HCT116 (cell line): ENCODE results near the gene TBC1D14. TPM values are rescaled to one million over a fixed set of nuclear protein-coding genes. Genes with fewer than 3 reads are reported as not detected.

Experiments used
- ATAC-seq: fragments of 200-7000 bp; cut with Tn5 transposase; 2 replicates; pipeline ENCODE4 v1.9.1; 2020; ENCODE audit warnings: mild to moderate bottlenecking, moderate library complexity
- BruUV-seq: library from RNA; stranded (reverse); fragments of 400-500 nt; replicated peaks from 2 replicates; lab custom pipeline; 2021; lab: Mats Ljungman, UMichigan
- CTCF ChIA-PET: fragments of 300-600 bp; sonication (Branson Sonifier 250); formaldehyde crosslinking; loops from one replicate; lab custom pipeline; 2021; ENCODE audit warnings: antibody characterized with exemption; lab: Charles Lee
- POLR2A ChIA-PET: fragments of 300-600, 350-600 bp; sonication (Branson Sonifier 250); formaldehyde crosslinking; loops from one replicate; lab custom pipeline; 2021; ENCODE audit warnings: antibody characterized with exemption; lab: Charles Lee
- RAD21 ChIA-PET, 2 experiments: fragments of 300-600 bp; sonication (Branson Sonifier 250); formaldehyde crosslinking; loops; one replicate each; lab custom pipeline; 2023; ENCODE audit warnings: low total read pairs in 2 of 2; ENCODE audit not compliant: uncharacterized antibody in 2 of 2, unreplicated experiment in 2 of 2, low non-redundant PET in 1 of 2; lab: Charles Lee
- DNase-seq: peaks from one replicate; pipeline ENCODE4 v3.0.0-alpha.2; 2010; ENCODE audit warnings: low read depth, low spot score
- H2AFZ ChIP-seq: fragments of 200-600 bp; shearing (Covaris generic), sonication (generic); 2 replicates; pipeline ENCODE4 v1.6.1; 2017; ENCODE audit warnings: low read depth, mixed run types, mixed read lengths, antibody characterized with exemption, low read length; ENCODE audit not compliant: poor library complexity, severe bottlenecking
- H3K27ac ChIP-seq: 2 replicates; pipeline ENCODE4 v1.5.1; 2012; ENCODE audit warnings: low read depth, low read length
- H3K27me3 ChIP-seq: fragments of 200-600 bp; sonication (generic); 2 replicates; pipeline ENCODE4 v1.6.1; 2016; ENCODE audit warnings: mixed run types, low read length, mixed read lengths; ENCODE audit not compliant: insufficient read depth
- H3K36me3 ChIP-seq, 2 experiments: fragments of 200-500 bp in 1 of 2; fragments of 200-600 bp in 1 of 2; sonication (Bioruptor generic) in 1 of 2; sonication (generic) in 1 of 2; 2 replicates each; pipeline versions ENCODE4 v1.5.1 to v1.6.1; 2014 to 2016; ENCODE audit warnings: low read length in 2 of 2, inconsistent platforms in 1 of 2, mixed read lengths in 1 of 2, mixed run types in 1 of 2; ENCODE audit not compliant: insufficient read depth in 2 of 2, control insufficient read depth in 1 of 2
- H3K4me1 ChIP-seq, 2 experiments: fragments of 200-600 bp in 1 of 2; sonication (generic) in 1 of 2; 2 replicates each; pipeline versions ENCODE4 v1.5.1 to v1.6.1; 2012 to 2017; ENCODE audit warnings: low read length in 2 of 2, inconsistent platforms in 1 of 2, mild to moderate bottlenecking in 1 of 2, mixed read lengths in 1 of 2, mixed run types in 1 of 2, moderate library complexity in 1 of 2; ENCODE audit not compliant: insufficient read depth in 2 of 2, control insufficient read depth in 1 of 2
- H3K4me2 ChIP-seq: fragments of 200-600 bp; sonication (generic); 2 replicates; pipeline ENCODE4 v1.6.1; 2017; ENCODE audit warnings: mixed run types, low read length, mixed read lengths
- H3K4me3 ChIP-seq, 2 experiments: fragments of 200-600 bp in 1 of 2; sonication (generic) in 1 of 2; replicated peaks in 1 of 2; 2 replicates each; pipeline ENCODE4 v1.5.1; 2011 to 2016; ENCODE audit warnings: low read length in 2 of 2, control low read depth in 1 of 2, low read depth in 1 of 2, mild to moderate bottlenecking in 1 of 2, mixed read lengths in 1 of 2, mixed run types in 1 of 2
- H3K79me2 ChIP-seq: fragments of 200-600 bp; sonication (generic); 2 replicates; pipeline ENCODE4 v1.6.1; 2017; ENCODE audit warnings: mild to moderate bottlenecking, mixed run types, low read length, moderate library complexity, mixed read lengths; ENCODE audit not compliant: insufficient read depth
- H3K9ac ChIP-seq: fragments of 200-600 bp; sonication (generic); 2 replicates; pipeline ENCODE4 v1.6.1; 2016; ENCODE audit warnings: low read length, mixed read lengths
- H3K9me2 ChIP-seq: fragments of 200-600 bp; sonication (generic), shearing (Covaris generic); 2 replicates; pipeline ENCODE4 v1.6.1; 2017; ENCODE audit warnings: mixed run types, mild to moderate bottlenecking, moderate library complexity; ENCODE audit not compliant: insufficient read depth
- H3K9me3 ChIP-seq, 2 experiments: fragments of 200-500 bp in 1 of 2; fragments of 200-600 bp in 1 of 2; sonication (Bioruptor generic) in 1 of 2; sonication (generic) in 1 of 2; 2 replicates each; pipeline ENCODE4 v1.6.1; 2014 to 2017; ENCODE audit warnings: low read length in 2 of 2, mixed read lengths in 2 of 2, inconsistent platforms in 1 of 2, low read depth in 1 of 2, mild to moderate bottlenecking in 1 of 2, mixed run types in 1 of 2, moderate library complexity in 1 of 2; ENCODE audit not compliant: control insufficient read depth in 1 of 2, insufficient read depth in 1 of 2
- H4K20me1 ChIP-seq: fragments of 200-600 bp; sonication (generic), shearing (Covaris generic); 2 replicates; pipeline ENCODE4 v1.6.1; 2017; ENCODE audit warnings: mixed run types, mild to moderate bottlenecking, moderate library complexity; ENCODE audit not compliant: insufficient read depth
- EGR1 ChIP-seq: IDR thresholded peaks from 2 replicates; pipeline ENCODE4 v1.6.1; 2012; ENCODE audit warnings: low read depth
- EZH2 ChIP-seq: fragments of 200-600 bp; sonication (generic); IDR thresholded peaks from 2 replicates; pipeline ENCODE4 v1.6.1; 2017; ENCODE audit warnings: antibody characterized with exemption, mixed run types
- FOSL1 ChIP-seq: IDR thresholded peaks from 2 replicates; pipeline ENCODE4 v1.6.1; 2012; ENCODE audit warnings: low read depth
- MAX ChIP-seq: IDR thresholded peaks from 2 replicates; pipeline ENCODE4 v1.6.1; 2012
- POLR2AphosphoS5 ChIP-seq: IDR thresholded peaks from 2 replicates; pipeline ENCODE4 v1.6.1; 2011; ENCODE audit warnings: mild to moderate bottlenecking, low read depth, low read length, moderate library complexity
- RAD21 ChIP-seq: IDR thresholded peaks from 2 replicates; pipeline ENCODE4 v1.6.1; 2012; ENCODE audit warnings: low read depth, mild to moderate bottlenecking
- REST ChIP-seq: IDR thresholded peaks from 2 replicates; pipeline ENCODE4 v1.6.1; 2012; ENCODE audit warnings: low read depth
- YY1 ChIP-seq: IDR thresholded peaks from 2 replicates; pipeline ENCODE4 v1.6.1; 2011; ENCODE audit warnings: low read length, low read depth, moderate library complexity, mild to moderate bottlenecking; ENCODE audit not compliant: insufficient replicate concordance; ENCODE audit errors: extremely low read depth
- ZFX ChIP-seq: fragments of 450-650 bp; IDR thresholded peaks from 2 replicates; pipeline ENCODE4 v1.6.1; 2017
- ZNF274 ChIP-seq: fragments of 200-500 bp; sonication (Bioruptor generic); IDR thresholded peaks from 2 replicates; pipeline ENCODE4 v1.6.1; 2014; ENCODE audit warnings: mild to moderate bottlenecking, low read depth, low read length, inconsistent platforms
- intact Hi-C: fragments of 100-400 bp; cut with micrococcal nuclease; formaldehyde crosslinking; loops from 2 replicates; pipeline ENCODE4 v1.10.0; 2022
- total RNA-seq: library from RNA; stranded (reverse); gene quantifications from one replicate; pipeline ENCODE4 v1.2.1, GENCODE V29; 2021; ENCODE audit not compliant: unreplicated experiment

Gene TBC1D14
- total RNA-seq, 1 experiment from 2014 or later = 62.9 TPM

- H3K9me3 ChIP-seq = no peaks in the 10 kb centered on the region
- ChIA-PET RAD21 (no interaction called here), CTCF (no interaction called here), POLR2A (no interaction called here)
- TF ChIP-seq YY1 (no peak), ZNF274 (no peak), ZFX (no peak), REST (no peak), EZH2 (no peak), MAX (no peak), POLR2AphosphoS5 (no peak), FOSL1 (no peak), RAD21 (no peak), EGR1 (no peak)
- no peak overlapping the region for H3K27ac ChIP-seq
- peaks cover 7 to 11% of the 10 kb centered on the region in 2 experiments; a peak in 2 of 4 replicates for H3K4me1 ChIP-seq
- no peak overlapping the region for H3K9ac ChIP-seq
- H3K27me3 ChIP-seq = no peaks in the 10 kb centered on the region
- no peaks in the 10 kb centered on the region for H4K20me1 ChIP-seq
- intact Hi-C loops = no loop called here
- H3K9me2 ChIP-seq = no peaks in the 10 kb centered on the region
- no peak for DNase-seq
- BruUV-seq = no TSS peak
- peaks cover 56% of the 10 kb centered on the region for H3K79me2 ChIP-seq
- ATAC-seq = no peak
- no peak overlapping the region for H2AFZ ChIP-seq
- H3K4me3 ChIP-seq = no peak overlapping the region
- no peak overlapping the region for H3K4me2 ChIP-seq
- 0 out of 4 replicates have a peak, but pooled peaks cover 0 to 6% of the 10 kb centered on the region in 2 experiments for H3K36me3 ChIP-seq
Measured at GRCh38 chr4:7048642-7049041, 139.0 kb downstream of the TBC1D14 start.
